Tibial nerve (tissue), 4 donors: ENCODE data around the gene HPSE2. TPM values are rescaled to one million over a fixed set of nuclear protein-coding genes. Genes with fewer than 3 reads are reported as not detected.

Experiments used
- DNase-seq, 2 donors: peaks; one replicate each; pipeline ENCODE4 v3.0.0-alpha.2; 2019; ENCODE audit warnings: low spot score in 2 of 2
- H3K27ac ChIP-seq, 4 donors: fragments of 200-600 bp; sonication (generic) in 3 of 4; one replicate each; pipeline ENCODE4 v1.5.1; 2017 to 2019; ENCODE audit warnings: mild to moderate bottlenecking in 1 of 4
- H3K27me3 ChIP-seq, 2 donors: fragments of 200-600 bp; sonication (generic) in 1 of 2; one replicate each; pipeline versions ENCODE4 v1.5.1 to v1.6.0; 2017 to 2019
- H3K36me3 ChIP-seq, 3 donors: fragments of 200-600 bp; sonication (generic); one replicate each; pipeline ENCODE4 v1.5.1; 2018 to 2019
- H3K4me1 ChIP-seq, 4 donors: fragments of 200-600 bp; sonication (generic) in 3 of 4; one replicate each; pipeline ENCODE4 v1.5.1; 2017 to 2019
- H3K4me3 ChIP-seq, 4 donors: fragments of 200-600 bp; sonication (generic) in 3 of 4; one replicate each; pipeline ENCODE4 v1.5.1; 2017 to 2019; ENCODE audit warnings: mild to moderate bottlenecking in 1 of 4, moderate library complexity in 1 of 4
- H3K9me3 ChIP-seq, 4 donors: fragments of 200-600 bp; sonication (generic) in 3 of 4; one replicate each; pipeline ENCODE4 v1.5.1; 2017 to 2019
- EP300 ChIP-seq, 2 donors: sonication (generic); formaldehyde crosslinking; IDR thresholded peaks; one replicate each; pipeline ENCODE4 v1.6.1; 2017; ENCODE audit warnings: antibody characterized with exemption in 2 of 2, mild to moderate bottlenecking in 1 of 2
- POLR2A ChIP-seq, 2 donors: fragments of 450-650 bp; IDR thresholded peaks; one replicate each; pipeline ENCODE4 v1.6.1; 2017; ENCODE audit warnings: antibody characterized with exemption in 2 of 2, mild to moderate bottlenecking in 2 of 2, moderate library complexity in 2 of 2
- WGBS, 2 donors: methylation state at CpG; one replicate each; pipeline ENCODE4 v1.1.5; 2018; 5-methylcytosine and 5-hydroxymethylcytosine counted together
- total RNA-seq, 4 donors: library from RNA; depleted of rRNA; stranded (reverse); fragments of >200 nt; gene quantifications; one replicate each; pipeline ENCODE4 v1.1.0, GENCODE V29; 2016
- TF ChIP-seq, protein P1 (sequence below), 5 experiments: fragments of 200-600 bp in 3 of 5; fragments of 450-650 bp in 2 of 5; sonication (generic) in 3 of 5; IDR thresholded peaks; one replicate each; pipeline ENCODE4 v1.5.1; 2016 to 2019; ENCODE audit warnings: antibody characterized with exemption in 5 of 5, mild to moderate bottlenecking in 3 of 5, moderate library complexity in 2 of 5

HPSE2 gene
- total RNA-seq, 4 donors from 2014 or later: 0.63 TPM; not detected in 3

DNA sequence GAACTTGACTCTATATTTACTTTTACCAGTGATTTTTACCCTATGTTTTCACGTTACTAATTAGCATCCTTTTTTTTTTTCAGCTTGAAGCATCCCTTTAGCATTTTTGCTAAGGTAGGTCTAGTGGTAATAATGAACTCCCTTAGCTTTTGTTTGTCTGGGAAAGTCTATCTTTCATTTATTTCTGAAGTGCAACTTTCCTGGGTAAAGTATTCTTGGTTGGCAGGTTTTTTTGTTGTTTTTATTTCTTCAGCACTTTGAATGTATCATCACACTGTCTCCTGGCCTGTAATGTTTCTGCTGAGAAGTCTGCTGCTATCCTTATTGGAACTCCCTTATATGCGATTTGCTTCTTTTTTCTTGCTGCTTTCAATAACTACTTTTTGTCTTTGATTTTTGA, 639.2 kb downstream of the HPSE2 start:
- no peak for DNase-seq
- Histone ChIP-seq H3K27me3 (no peaks in the 10 kb centered on the region), H3K27ac (no peak overlapping the region), H3K4me3 (no peak overlapping the region), H3K36me3 (no peaks in the 10 kb centered on the region), H3K4me1 (no peaks in the 10 kb centered on the region), H3K9me3 (peaks cover 0 to 19% (median 0%) of the 10 kb centered on the region in 4 donors)
- no peak for TF ChIP-seq POLR2A (IDR thresholded peaks at IDR 0.05)
- TF ChIP-seq EP300 (IDR thresholded peaks at IDR 0.05): no peak
- TF ChIP-seq, protein P1, sequence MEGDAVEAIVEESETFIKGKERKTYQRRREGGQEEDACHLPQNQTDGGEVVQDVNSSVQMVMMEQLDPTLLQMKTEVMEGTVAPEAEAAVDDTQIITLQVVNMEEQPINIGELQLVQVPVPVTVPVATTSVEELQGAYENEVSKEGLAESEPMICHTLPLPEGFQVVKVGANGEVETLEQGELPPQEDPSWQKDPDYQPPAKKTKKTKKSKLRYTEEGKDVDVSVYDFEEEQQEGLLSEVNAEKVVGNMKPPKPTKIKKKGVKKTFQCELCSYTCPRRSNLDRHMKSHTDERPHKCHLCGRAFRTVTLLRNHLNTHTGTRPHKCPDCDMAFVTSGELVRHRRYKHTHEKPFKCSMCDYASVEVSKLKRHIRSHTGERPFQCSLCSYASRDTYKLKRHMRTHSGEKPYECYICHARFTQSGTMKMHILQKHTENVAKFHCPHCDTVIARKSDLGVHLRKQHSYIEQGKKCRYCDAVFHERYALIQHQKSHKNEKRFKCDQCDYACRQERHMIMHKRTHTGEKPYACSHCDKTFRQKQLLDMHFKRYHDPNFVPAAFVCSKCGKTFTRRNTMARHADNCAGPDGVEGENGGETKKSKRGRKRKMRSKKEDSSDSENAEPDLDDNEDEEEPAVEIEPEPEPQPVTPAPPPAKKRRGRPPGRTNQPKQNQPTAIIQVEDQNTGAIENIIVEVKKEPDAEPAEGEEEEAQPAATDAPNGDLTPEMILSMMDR (IDR thresholded peaks at IDR 0.05): no peak
- WGBS, 2 donors: 92 to 95% methylated on average over 2 of the region's 2 CpGs

DNA sequence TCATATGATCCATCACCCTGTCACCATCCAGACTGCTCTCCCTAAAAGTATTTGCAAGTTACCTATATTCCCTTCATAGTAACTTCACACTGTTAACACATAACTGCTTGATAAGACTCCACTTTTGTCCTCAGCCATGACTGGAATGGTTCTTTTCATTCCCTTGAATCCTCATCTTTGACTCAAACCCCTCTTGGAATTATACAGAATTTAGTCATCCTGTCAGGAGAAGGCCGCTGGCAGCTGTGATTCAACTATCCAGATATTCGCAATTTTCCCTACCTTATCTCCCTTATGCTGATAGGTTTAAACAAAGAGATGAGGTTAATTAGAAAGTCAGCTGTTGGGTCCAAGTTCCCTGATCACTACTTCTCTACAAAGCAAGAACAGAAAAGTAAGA, 646.0 kb downstream of the HPSE2 start:
- H3K27me3 ChIP-seq: no peaks in the 10 kb centered on the region
- H3K4me3 ChIP-seq: no peak overlapping the region
- peaks cover 0 to 25% (median 12%) of the 10 kb centered on the region in 4 donors for H3K4me1 ChIP-seq
- H3K9me3 ChIP-seq: no peaks in the 10 kb centered on the region
- WGBS, 2 donors: 89 to 97% methylated on average over 2 of the region's 2 CpGs
- H3K36me3 ChIP-seq: no peaks in the 10 kb centered on the region
- no peak overlapping the region for H3K27ac ChIP-seq
- TF ChIP-seq EP300 (IDR thresholded peaks at IDR 0.05) (no peak), POLR2A (IDR thresholded peaks at IDR 0.05) (no peak)
- TF ChIP-seq, protein P1 (IDR thresholded peaks at IDR 0.05): no peak
- no peak for DNase-seq

DNA sequence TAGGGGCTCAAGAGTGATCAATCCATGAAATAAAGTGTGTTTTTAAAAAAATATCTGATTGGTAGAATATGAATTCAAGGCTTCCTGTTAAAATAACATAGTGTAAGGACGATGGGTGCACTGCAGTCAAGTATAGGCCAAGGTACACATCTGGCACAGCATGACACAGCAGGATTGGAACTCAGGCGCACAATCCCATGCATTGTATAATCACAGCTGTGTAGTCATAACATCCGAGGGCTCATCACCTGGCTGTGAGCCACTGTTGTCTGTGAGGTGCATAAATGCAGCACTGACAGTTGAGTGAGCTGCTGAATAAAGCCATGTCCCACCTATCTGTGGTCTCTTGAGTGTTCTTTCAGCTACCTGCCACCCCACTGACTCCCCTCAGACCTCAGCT, 646.6 kb downstream of the HPSE2 start:
- WGBS, 2 donors: 60 to 66% methylated on average over 3 of the region's 3 CpGs
- Histone ChIP-seq H3K27ac (peak overlapping the region in 1 of 4 donors; percentile 79), H3K27me3 (no peaks in the 10 kb centered on the region), H3K4me1 (peaks cover 0 to 25% (median 12%) of the 10 kb centered on the region in 4 donors), H3K4me3 (no peak overlapping the region), H3K36me3 (no peaks in the 10 kb centered on the region), H3K9me3 (no peaks in the 10 kb centered on the region)
- no peak for DNase-seq
- TF ChIP-seq EP300 (IDR thresholded peaks at IDR 0.05) (no peak), POLR2A (IDR thresholded peaks at IDR 0.05) (no peak)
- TF ChIP-seq, protein P1 (IDR thresholded peaks at IDR 0.05): no peak

DNA sequence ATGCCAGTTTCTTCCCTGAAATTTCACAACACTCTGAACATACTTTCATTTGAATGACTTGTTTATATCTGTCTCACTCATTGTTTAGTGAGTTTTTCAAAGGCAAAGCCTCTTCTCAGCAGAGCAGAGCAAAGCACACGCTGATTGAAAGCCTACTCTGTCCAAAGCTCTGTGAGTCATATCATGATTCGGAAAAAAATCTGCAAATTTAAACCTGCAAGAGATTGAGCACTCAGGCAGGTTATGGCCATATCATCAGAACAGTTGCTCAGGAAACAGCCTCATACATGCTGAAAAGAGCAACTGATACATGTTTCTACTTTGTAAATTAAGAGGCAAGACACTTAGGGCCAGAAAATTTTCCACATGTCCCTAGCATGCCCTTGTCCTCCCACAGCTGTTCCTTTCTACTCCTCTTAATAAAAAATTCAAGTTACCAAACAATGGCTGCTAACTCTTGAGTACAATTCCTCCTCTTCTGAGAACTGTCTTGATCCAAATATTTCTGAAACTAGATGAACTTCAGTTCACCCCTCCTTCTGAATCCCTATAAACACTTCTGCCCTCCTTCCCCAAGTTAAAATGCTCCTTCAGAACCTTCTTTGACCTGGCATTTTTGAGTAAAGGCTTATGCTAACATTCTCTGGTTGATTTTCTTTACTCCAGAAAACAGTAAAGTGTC, 648.4 kb downstream of the HPSE2 start:
- no peaks in the 10 kb centered on the region for H3K9me3 ChIP-seq
- TF ChIP-seq POLR2A (IDR thresholded peaks at IDR 0.05) (no peak), EP300 (IDR thresholded peaks at IDR 0.05) (no peak)
- TF ChIP-seq, protein P1 (IDR thresholded peaks at IDR 0.05): no peak
- no peak overlapping the region for H3K4me3 ChIP-seq
- H3K36me3 ChIP-seq: no peaks in the 10 kb centered on the region
- DNase-seq: no peak
- no peaks in the 10 kb centered on the region for H3K27me3 ChIP-seq
- H3K27ac ChIP-seq: peak overlapping the region in 2 of 4 donors; percentile 43 to 79
- H3K4me1 ChIP-seq: peaks cover 0 to 25% (median 12%) of the 10 kb centered on the region in 4 donors
- WGBS, 2 donors: 37 to 44% methylated on average over 2 of the region's 2 CpGs

DNA sequence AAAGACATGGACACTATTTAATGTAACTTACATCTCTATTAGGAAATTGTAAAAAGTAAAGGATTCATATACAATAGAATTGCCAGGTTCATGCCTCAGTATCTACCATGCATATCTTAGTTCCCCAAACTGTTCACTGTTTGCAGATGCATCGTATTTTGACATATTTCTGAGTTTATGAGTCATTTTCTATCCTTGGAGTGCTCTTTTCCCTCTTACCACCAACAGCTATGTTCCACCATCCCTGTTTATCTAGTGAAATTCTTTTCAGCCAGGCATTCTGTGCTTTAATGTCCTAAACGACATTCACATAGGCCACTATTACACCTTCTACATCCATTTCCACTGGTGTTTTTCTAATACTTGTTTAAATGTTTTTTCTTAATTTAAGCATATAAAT, 649.6 kb downstream of the HPSE2 start:
- peaks cover 0 to 25% (median 12%) of the 10 kb centered on the region in 4 donors for H3K4me1 ChIP-seq
- 71 to 93% methylated on average over 2 of the region's 2 CpGs for WGBS, 2 donors
- no peak overlapping the region for H3K4me3 ChIP-seq
- TF ChIP-seq POLR2A (IDR thresholded peaks at IDR 0.05): no peak
- no peak for TF ChIP-seq EP300 (IDR thresholded peaks at IDR 0.05)
- TF ChIP-seq, protein P1 (IDR thresholded peaks at IDR 0.05): no peak
- H3K36me3 ChIP-seq: no peaks in the 10 kb centered on the region
- no peak overlapping the region for H3K27ac ChIP-seq
- DNase-seq: no peak
- no peaks in the 10 kb centered on the region for H3K9me3 ChIP-seq
- no peaks in the 10 kb centered on the region for H3K27me3 ChIP-seq
